ENCODE measurements around the gene CREB3L1. TPM values are rescaled to one million over a fixed set of nuclear protein-coding genes. Genes with fewer than 3 reads are reported as not detected.

Gene CREB3L1
- total RNA-seq, 1 donor from 2014 or later, result 40.5 TPM

- Histone ChIP-seq H3K4me1 (peaks cover 64% of the 10 kb centered on the region), H3K27ac (peak overlapping the region; percentile 49), H3K27me3 (ENCODE audit: low read depth) (no peaks in the 10 kb centered on the region), H3K9me3 (no peaks in the 10 kb centered on the region), H3K4me3 (peak overlapping the region; percentile 19), H3K36me3 (peaks cover 15% of the 10 kb centered on the region)
- ATAC-seq, result no peak
- TF ChIP-seq CTCF (IDR thresholded peaks at IDR 0.05), result no peak
- DNase-seq, result no peak
- intact Hi-C loops (cut with DNase I), result no loop called here
These were observed 74.1 kb downstream of the CREB3L1 start for GRCh38 chr11:46351606-46352005.

- TF ChIP-seq CTCF (IDR thresholded peaks at IDR 0.05), result peak; percentile 84
- peak; percentile 1 to 20 for ATAC-seq
- peaks cover 66% of the 10 kb centered on the region for H3K4me1 ChIP-seq
- intact Hi-C loops (cut with DNase I), result no loop called here
- no peak for DNase-seq
- H3K27ac ChIP-seq, result peak overlapping the region; percentile 49
- H3K36me3 ChIP-seq, result peaks cover 16% of the 10 kb centered on the region
- no peaks in the 10 kb centered on the region for H3K9me3 ChIP-seq
- no peaks in the 10 kb centered on the region for H3K27me3 ChIP-seq (ENCODE audit: low read depth)
- H3K4me3 ChIP-seq, result peak overlapping the region; percentile 19
These were observed 74.8 kb downstream of the CREB3L1 start for GRCh38 chr11:46352063-46352841.

- no peak for TF ChIP-seq CTCF (IDR thresholded peaks at IDR 0.05)
- Histone ChIP-seq H3K4me1 (peaks cover 62% of the 10 kb centered on the region), H3K36me3 (peaks cover 16% of the 10 kb centered on the region), H3K27ac (no peak overlapping the region), H3K4me3 (no peak overlapping the region), H3K9me3 (no peaks in the 10 kb centered on the region), H3K27me3 (ENCODE audit: low read depth) (no peaks in the 10 kb centered on the region)
- intact Hi-C loops (cut with DNase I), result no loop called here
- DNase-seq (no peak), ATAC-seq (no peak)
These were observed 76.2 kb downstream of the CREB3L1 start for GRCh38 chr11:46353698-46354097.

- Histone ChIP-seq H3K36me3 (peaks cover 10% of the 10 kb centered on the region), H3K27me3 (ENCODE audit: low read depth) (no peaks in the 10 kb centered on the region), H3K9me3 (no peaks in the 10 kb centered on the region), H3K27ac (no peak overlapping the region), H3K4me3 (no peak overlapping the region), H3K4me1 (peaks cover 48% of the 10 kb centered on the region)
- intact Hi-C loops (cut with DNase I), result no loop called here
- ATAC-seq (no peak), DNase-seq (no peak)
- TF ChIP-seq CTCF (IDR thresholded peaks at IDR 0.05), result no peak
These were observed 79.5 kb downstream of the CREB3L1 start for GRCh38 chr11:46356924-46357482.

- no peaks in the 10 kb centered on the region for H3K27me3 ChIP-seq (ENCODE audit: low read depth)
- H3K27ac ChIP-seq, result no peak overlapping the region
- H3K36me3 ChIP-seq, result peaks cover 10% of the 10 kb centered on the region
- ATAC-seq (peak in 1 of 2 donors; percentile 4), DNase-seq (no peak)
- no peaks in the 10 kb centered on the region for H3K9me3 ChIP-seq
- no peak overlapping the region for H3K4me3 ChIP-seq
- intact Hi-C loops (cut with DNase I), result no loop called here
- H3K4me1 ChIP-seq, result peaks cover 48% of the 10 kb centered on the region
- TF ChIP-seq CTCF (IDR thresholded peaks at IDR 0.05), result no peak
These were observed 80.0 kb downstream of the CREB3L1 start for GRCh38 chr11:46357483-46357936.

Measured in lower lobe of right lung (tissue), 2 donors.